DOHH2 (cell line): Measurements from ENCODE around the gene LCAT.

Experiments used
- H3F3A ChIP-seq: fragments of 200-600 bp; sonication (generic), shearing (Covaris generic); 2 replicates; pipeline ENCODE4 v1.6.0; 2016; ENCODE audit warnings: antibody characterized with exemption, mild to moderate bottlenecking; ENCODE audit not compliant: control insufficient read depth, insufficient read depth
- H3K27ac ChIP-seq: fragments of 200-600 bp; sonication (generic); 2 replicates; pipeline ENCODE4 v1.5.1; 2014; ENCODE audit warnings: low read depth, mild to moderate bottlenecking, low read length, moderate library complexity
- H3K27me3 ChIP-seq: fragments of 200-600 bp; sonication (generic); 2 replicates; pipeline ENCODE4 v1.6.1; 2014; ENCODE audit warnings: mild to moderate bottlenecking, low read length, mixed read lengths; ENCODE audit not compliant: control insufficient read depth
- H3K36me3 ChIP-seq: fragments of 200-600 bp; sonication (generic); 2 replicates; pipeline ENCODE4 v1.6.1; 2014; ENCODE audit warnings: mild to moderate bottlenecking, low read length, moderate library complexity, mixed read lengths; ENCODE audit not compliant: control insufficient read depth
- H3K4me1 ChIP-seq: fragments of 200-600 bp; sonication (generic); 2 replicates; pipeline ENCODE4 v1.6.1; 2014; ENCODE audit warnings: mild to moderate bottlenecking, low read length, mixed read lengths; ENCODE audit not compliant: control insufficient read depth
- H3K4me2 ChIP-seq: fragments of 200-600 bp; sonication (generic); 2 replicates; pipeline ENCODE4 v1.6.0; 2014; ENCODE audit warnings: mild to moderate bottlenecking, low read length, moderate library complexity
- H3K4me3 ChIP-seq: fragments of 200-600 bp; sonication (generic); 2 replicates; pipeline ENCODE4 v1.5.1; 2014; ENCODE audit warnings: mild to moderate bottlenecking, low read length, mixed read lengths
- H3K79me2 ChIP-seq: fragments of 200-600 bp; sonication (generic); 2 replicates; pipeline ENCODE4 v1.6.1; 2014; ENCODE audit warnings: mild to moderate bottlenecking, low read length, mixed read lengths; ENCODE audit not compliant: control insufficient read depth
- H3K9me2 ChIP-seq: fragments of 200-600 bp; sonication (generic); replicated peaks from 2 replicates; pipeline ENCODE4 v1.6.1; 2014; ENCODE audit warnings: mild to moderate bottlenecking, low read length, mixed read lengths; ENCODE audit not compliant: control insufficient read depth
- H3K9me3 ChIP-seq: fragments of 200-600 bp; sonication (generic); 2 replicates; pipeline ENCODE4 v1.6.1; 2014; ENCODE audit warnings: antibody characterized with exemption, low read length, mixed read lengths; ENCODE audit not compliant: control insufficient read depth, insufficient read depth
- H4K20me1 ChIP-seq: fragments of 200-600 bp; sonication (generic); 2 replicates; pipeline ENCODE4 v1.6.0; 2014; ENCODE audit warnings: low read depth, mild to moderate bottlenecking, antibody characterized with exemption, low read length, moderate library complexity; ENCODE audit not compliant: control insufficient read depth, insufficient read depth
- CTCF ChIP-seq: fragments of 200-600 bp; sonication (generic); IDR thresholded peaks from one replicate; pipeline ENCODE4 v1.5.1; 2014; ENCODE audit warnings: antibody characterized with exemption, mild to moderate bottlenecking, low read depth, low read length; ENCODE audit not compliant: poor library complexity, severe bottlenecking
- EZH2phosphoT487 ChIP-seq: fragments of 200-600 bp; sonication (generic); IDR thresholded peaks from 2 replicates; pipeline ENCODE4 v1.6.1; 2017; ENCODE audit warnings: borderline replicate concordance, mild to moderate bottlenecking, antibody characterized with exemption, low read length, moderate library complexity, mixed read lengths

The LCAT gene

DNA sequence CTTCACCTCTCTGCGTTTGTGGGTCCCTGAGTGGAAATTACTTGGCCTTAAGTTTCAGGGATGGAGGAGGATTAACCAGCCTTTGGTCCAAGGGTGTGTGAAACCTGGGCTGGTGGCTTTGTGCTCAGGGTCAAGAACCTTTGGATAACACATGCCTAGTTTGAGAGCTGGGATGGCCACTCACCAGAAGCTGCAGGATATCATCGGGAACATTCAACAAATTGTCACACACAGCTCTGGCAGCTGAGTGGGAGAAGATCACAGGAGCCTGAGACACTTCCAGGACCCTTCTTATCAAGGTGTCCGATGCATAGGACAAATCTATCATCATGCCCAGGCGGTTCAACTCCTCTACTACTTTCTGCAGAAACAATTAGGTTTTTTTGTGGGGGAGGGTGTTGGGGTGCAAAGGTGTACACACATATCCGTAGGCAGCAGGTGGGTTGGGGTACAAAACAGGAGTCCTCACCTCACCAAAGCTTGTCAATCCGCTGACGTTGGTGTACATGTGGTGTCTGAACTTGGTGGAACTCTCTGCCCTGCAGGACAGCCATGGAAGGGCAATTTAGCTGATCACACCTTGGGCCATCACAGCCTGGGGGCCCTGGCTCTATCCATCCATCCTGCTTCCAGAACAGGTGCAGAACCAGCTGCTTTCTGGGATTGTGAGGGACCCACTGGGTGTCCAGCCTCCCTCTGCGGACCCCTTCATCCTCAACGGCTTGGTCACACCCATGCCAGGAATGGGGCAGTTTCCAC, 33.7 kb upstream of the LCAT start:
- no peak overlapping the region for H3K4me3 ChIP-seq
- no peaks in the 10 kb centered on the region for H3K9me3 ChIP-seq
- H3F3A ChIP-seq, result no peaks in the 10 kb centered on the region
- H3K27ac ChIP-seq, result no peak overlapping the region
- no peaks in the 10 kb centered on the region for H4K20me1 ChIP-seq
- no peak for TF ChIP-seq CTCF
- TF ChIP-seq EZH2phosphoT487, result no peak
- no peaks in the 10 kb centered on the region for H3K9me2 ChIP-seq
- H3K79me2 ChIP-seq, result no peaks in the 10 kb centered on the region
- no peaks in the 10 kb centered on the region for H3K36me3 ChIP-seq
- peaks cover 26% of the 10 kb centered on the region for H3K27me3 ChIP-seq
- H3K4me2 ChIP-seq, result no peak overlapping the region
- peaks cover 12% of the 10 kb centered on the region for H3K4me1 ChIP-seq

GRCh38 chr16:67977005-67977404, 33.1 kb upstream of the LCAT start:
- H3K36me3 ChIP-seq, result no peaks in the 10 kb centered on the region
- no peak overlapping the region for H3K4me3 ChIP-seq
- TF ChIP-seq CTCF (no peak), EZH2phosphoT487 (no peak)
- H3K9me3 ChIP-seq, result no peaks in the 10 kb centered on the region
- H3K9me2 ChIP-seq, result no peaks in the 10 kb centered on the region
- H4K20me1 ChIP-seq, result no peaks in the 10 kb centered on the region
- H3K79me2 ChIP-seq, result no peaks in the 10 kb centered on the region
- H3K4me1 ChIP-seq, result peaks cover 12% of the 10 kb centered on the region
- no peaks in the 10 kb centered on the region for H3F3A ChIP-seq
- H3K27ac ChIP-seq, result no peak overlapping the region
- peaks cover 26% of the 10 kb centered on the region for H3K27me3 ChIP-seq
- no peak overlapping the region for H3K4me2 ChIP-seq

GRCh38 chr16:67976205-67976604, 32.3 kb upstream of the LCAT start:
- H3K36me3 ChIP-seq, result no peaks in the 10 kb centered on the region
- no peak overlapping the region for H3K4me3 ChIP-seq
- H4K20me1 ChIP-seq, result no peaks in the 10 kb centered on the region
- H3K4me1 ChIP-seq, result peaks cover 12% of the 10 kb centered on the region
- H3K4me2 ChIP-seq, result no peak overlapping the region
- TF ChIP-seq EZH2phosphoT487 (no peak), CTCF (no peak)
- H3F3A ChIP-seq, result no peaks in the 10 kb centered on the region
- no peaks in the 10 kb centered on the region for H3K79me2 ChIP-seq
- H3K27me3 ChIP-seq, result peaks cover 26% of the 10 kb centered on the region
- H3K9me2 ChIP-seq, result no peaks in the 10 kb centered on the region
- no peak overlapping the region for H3K27ac ChIP-seq
- H3K9me3 ChIP-seq, result no peaks in the 10 kb centered on the region
